ENCODE results near the gene SUSD4. TPM values are rescaled to one million over a fixed set of nuclear protein-coding genes. Genes with fewer than 3 reads are reported as not detected.
"Not testable (repeated sequence)": the region's sequence is repeated elsewhere in the genome, so short reads cannot be mapped to it uniquely, and the experiment has no call there.

SUSD4 gene, protein sequence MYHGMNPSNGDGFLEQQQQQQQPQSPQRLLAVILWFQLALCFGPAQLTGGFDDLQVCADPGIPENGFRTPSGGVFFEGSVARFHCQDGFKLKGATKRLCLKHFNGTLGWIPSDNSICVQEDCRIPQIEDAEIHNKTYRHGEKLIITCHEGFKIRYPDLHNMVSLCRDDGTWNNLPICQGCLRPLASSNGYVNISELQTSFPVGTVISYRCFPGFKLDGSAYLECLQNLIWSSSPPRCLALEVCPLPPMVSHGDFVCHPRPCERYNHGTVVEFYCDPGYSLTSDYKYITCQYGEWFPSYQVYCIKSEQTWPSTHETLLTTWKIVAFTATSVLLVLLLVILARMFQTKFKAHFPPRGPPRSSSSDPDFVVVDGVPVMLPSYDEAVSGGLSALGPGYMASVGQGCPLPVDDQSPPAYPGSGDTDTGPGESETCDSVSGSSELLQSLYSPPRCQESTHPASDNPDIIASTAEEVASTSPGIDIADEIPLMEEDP
- total RNA-seq = 0.24 and 0.51 TPM in 2 replicates

DNA sequence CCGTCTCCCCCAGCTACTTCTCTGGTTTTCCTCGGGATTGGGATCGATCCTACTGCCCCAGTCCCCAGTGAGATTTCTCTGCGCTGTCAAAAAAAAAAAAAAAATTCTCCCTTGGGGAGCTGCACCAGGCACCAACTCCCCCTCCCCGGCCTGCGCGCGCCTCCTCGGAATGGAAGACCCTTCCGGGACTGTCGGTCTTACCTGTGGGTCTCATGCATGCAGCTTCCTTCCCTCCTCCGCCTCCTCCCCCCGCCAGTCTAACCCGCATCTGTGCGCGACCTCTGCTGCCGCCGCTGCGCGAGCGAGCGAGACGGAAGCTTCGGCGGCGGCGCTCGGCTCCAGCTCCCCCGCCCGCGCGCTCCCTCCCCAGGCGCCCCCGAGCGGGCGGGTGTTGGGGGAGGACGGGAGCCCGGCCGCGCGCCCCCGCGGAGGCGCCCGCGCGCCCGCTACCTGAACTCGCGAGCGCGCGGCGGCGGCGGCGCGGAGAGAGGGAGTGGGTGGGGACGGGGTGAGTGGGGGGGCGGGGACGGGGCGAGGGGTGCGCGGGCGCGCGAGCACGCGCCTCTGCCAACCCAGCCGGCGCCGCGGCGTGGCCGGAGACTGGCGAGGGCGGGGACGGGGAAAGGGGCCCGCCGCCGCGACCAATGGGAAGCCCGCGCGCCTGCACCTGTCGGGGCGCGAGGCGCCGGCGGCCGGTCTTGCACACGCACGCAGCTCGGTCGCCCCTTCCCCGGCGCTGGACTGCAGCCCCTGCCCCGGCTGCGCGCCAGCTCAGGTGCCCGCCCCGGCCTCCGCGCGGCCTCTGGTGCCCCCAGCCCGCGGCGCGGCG is at the start of gene SUSD4:
Gene SUSD4 (minus strand): TSS at position 321 of the 829 bp plus-strand sequence. CDS start 751 bp downstream, outside the sequence.
- intact Hi-C loops (cut with micrococcal nuclease) = loop anchor here (5.0 kb wide), 1 partner anchor 222 kb away; the partner anchor contains the start of gene TLR5

DNA sequence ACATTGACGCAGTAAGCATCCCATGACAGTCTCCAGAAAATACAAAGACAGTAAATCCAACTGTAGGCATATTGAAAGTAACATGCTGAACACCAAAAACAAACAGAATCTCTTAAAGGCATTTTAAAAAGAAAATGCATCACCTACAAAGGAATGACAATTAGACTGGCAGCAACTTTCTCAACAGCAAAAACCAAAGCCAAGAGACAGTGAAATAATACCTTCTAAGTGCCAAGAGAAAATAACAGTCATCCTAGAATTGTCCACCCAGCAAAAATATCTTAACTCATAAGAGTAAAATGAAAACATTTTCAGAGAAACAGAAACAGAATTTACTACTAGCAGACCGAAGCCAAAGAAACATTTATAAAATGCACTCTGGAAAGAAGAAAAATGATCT is 49.2 kb upstream of the SUSD4 start:
- intact Hi-C loops (cut with micrococcal nuclease) = no loop called here

DNA sequence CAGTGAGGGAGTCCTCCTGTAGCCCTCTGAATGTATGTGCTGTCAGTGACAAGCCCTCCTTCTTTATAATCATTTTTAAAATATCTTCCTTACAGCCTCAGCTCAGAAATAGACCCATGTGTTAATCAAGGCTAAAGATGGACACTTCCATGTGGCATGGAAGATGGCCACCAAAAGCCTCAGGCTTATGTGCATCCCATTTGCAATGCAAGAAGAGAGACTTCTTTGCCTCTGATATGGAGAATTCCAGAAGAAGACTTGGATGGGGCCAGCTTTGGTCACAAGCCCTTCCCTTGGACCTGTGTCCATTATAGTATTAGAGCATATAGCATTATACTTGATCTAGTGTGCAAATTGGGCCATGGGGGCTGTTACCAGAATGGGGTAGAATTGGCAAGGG is 47.7 kb upstream of the SUSD4 start:
- intact Hi-C loops (cut with micrococcal nuclease) = no loop called here

DNA sequence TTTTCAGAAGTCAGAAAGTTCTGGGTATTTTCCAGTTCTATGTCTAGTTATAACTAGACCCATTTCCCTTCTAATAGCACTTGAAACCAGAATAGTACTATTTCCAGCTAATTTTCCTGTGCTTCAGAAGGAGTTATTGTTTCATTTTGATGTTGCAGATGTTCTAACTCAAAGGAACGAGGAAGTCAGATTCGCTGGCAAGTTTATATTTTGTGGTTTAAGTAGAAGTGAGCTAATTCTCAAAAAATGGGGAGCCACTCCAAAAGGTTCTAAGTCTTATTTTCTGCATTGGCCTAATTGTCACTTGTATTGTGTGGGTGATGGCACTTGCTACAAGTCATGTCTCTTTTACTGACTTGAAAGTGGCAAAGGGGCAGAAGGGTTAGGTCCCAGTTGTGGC is 47.3 kb upstream of the SUSD4 start:
- intact Hi-C loops (cut with micrococcal nuclease) = no loop called here

DNA sequence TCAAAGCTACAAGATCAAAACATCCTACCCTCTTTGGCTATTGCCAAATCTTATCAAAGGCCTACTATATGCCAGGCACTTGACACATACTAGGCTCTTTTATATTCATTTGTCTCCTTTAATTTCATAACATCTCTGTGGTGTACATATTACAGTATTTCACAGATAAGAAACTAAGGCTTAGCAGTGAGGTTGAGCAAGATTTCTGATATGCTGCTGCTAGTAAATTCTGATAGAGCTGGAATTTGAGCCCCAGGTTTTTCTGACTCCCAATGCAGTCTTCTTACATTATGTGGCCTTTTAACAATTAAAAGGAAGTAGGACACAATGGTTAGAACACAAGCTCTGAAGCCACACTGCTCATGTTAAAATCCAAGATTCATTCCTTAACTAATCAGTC is 46.1 kb upstream of the SUSD4 start:
- intact Hi-C loops (cut with micrococcal nuclease) = no loop called here

DNA sequence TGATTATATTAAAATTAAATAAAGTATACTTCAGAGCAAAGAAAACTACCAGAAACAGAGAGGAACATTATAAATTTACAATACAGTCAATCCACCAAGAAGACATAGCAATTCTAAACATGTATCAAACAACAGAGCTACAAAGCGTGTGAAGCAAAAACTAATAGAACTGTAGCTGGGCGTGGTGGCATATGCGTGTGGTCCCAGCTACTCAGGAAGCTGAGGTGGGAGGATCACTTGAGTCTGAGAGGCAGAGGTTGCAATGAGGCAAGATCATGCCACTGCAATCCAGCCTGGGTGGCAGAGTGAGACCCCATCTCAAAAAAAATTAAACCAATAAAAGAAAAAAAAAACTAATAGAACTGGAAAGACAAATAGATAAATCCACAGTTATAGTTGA is 41.5 kb upstream of the SUSD4 start:
- intact Hi-C loops (cut with micrococcal nuclease) = no loop called here

DNA sequence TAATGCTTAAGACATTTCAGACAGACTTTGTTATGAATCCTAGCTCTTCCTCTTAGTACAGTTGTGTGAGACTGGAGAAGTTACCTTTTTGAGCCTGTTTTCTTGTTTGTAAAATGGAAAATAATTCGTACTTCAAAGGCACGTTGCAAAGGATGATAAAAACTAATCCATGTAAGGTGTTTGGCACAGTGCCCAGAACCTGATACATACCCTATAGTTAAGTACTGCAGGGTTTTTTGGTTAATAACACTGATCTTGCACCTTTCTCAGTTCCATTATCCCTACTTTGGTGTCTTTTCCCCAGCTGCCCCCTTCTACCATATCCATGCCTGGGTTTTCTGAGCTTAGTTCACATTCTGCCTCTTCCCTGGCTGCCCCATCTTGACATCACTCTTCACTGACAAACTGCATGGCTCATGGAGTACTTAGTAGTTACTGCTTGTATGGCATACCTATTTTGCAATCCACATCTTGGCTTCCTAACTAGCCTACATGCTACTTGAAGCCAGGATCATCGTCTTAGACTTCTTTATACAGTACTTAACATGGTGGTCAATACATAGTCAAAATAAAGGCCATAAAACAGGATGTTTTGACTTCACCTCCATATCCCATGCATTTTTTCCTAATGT is 39.3 kb upstream of the SUSD4 start:
- intact Hi-C loops (cut with micrococcal nuclease) = no loop called here

DNA sequence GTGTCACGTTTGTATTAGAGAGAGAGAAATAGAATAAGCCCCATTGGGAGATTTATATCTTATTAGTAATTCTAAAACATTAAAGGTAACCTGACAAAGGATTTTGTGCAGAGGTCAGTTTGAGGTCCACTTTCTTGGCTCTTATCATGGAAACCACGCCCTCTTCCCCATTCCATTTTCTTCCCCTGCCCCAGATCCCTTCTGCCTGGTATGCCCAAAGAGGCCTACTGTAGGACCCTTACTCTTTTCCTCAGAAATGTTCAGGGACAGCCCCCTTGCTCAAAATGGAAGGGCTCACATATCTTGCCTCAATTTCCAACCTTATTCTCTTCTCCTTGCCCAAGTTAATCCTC is 38.8 kb upstream of the SUSD4 start:
- intact Hi-C loops (cut with micrococcal nuclease) = no loop called here

DNA sequence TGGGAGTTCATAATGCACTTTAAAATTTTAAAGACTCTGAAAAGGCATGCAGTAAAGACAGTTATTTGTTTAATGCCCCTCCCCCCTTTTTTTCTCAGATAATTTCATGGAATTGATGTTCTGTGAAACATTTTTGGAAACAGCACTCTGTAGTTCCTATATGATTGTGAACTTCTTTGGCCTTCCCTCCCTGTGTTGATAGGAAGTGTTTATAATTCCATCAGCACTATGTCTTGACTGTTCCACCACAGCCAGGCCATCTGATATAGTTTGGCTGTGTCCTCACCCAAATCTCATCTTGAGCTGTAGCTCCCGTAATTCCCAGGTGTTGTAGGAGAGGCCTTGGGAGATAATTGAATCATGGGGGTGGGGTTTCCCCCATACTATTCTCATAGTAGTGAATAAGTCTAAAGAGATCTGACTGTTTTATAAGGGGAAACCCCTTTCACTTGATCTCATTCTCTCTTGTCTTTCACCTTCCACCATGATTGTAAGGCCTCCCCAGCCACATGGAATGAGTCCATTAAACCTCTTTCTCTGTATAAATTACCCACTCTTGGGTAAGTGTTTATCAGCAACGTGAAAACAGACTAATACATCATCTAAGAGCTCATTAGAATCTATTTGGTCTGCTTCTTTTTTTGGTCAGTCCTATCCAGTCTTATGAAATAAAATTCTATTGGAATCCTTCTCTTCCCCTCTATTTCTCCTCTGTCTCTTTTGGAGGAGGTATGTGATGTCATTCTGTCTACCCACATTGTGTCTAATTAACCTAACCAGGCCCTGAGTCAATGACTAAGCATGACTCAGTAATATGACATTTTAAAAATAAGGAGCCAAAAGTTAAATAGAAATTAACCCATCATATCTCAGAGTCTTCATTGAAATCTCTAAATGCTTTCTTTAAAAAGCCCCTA is 38.2 kb upstream of the SUSD4 start:
- intact Hi-C loops (cut with micrococcal nuclease) = no loop called here

DNA sequence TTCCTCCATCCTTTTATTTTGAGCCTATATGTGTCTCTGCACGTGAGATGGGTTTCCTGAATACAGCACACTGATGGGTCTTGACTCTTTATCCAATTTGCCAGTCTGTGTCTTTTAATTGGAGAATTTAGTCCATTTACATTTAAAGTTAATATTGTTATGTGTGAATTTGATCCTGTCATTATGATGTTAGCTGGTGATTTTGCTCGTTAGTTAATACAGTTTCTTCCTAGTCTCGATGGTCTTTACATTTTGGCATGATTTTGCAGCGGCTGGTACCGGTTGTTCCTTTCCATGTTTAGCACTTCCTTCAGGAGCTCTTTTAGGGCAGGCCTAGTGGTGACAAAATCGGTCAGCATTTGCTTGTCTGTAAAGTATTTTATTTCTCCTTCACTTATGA is 35.4 kb upstream of the SUSD4 start:
- intact Hi-C loops (cut with micrococcal nuclease) = not testable (repeated sequence)

DNA sequence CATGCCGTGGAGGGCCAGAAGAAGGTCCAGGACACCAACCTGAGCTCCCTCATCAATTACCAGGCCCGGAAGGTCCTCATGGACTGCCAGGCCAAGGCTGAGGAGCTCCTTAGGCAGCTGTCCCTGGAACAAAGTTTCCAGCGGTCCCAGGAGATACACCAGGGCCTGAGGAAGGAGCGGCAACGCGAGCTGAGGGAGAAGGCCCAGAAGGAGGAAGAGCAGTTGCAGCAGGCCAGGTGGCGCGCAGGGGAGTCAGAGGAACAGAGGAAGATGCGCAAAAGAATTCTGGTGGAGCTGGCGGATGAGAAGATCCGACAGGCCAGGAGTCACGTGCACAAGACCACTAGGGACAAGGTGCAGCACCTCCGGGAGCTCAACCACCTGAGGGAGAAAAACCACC is 30.7 kb upstream of the SUSD4 start:
- intact Hi-C loops (cut with micrococcal nuclease) = no loop called here

DNA sequence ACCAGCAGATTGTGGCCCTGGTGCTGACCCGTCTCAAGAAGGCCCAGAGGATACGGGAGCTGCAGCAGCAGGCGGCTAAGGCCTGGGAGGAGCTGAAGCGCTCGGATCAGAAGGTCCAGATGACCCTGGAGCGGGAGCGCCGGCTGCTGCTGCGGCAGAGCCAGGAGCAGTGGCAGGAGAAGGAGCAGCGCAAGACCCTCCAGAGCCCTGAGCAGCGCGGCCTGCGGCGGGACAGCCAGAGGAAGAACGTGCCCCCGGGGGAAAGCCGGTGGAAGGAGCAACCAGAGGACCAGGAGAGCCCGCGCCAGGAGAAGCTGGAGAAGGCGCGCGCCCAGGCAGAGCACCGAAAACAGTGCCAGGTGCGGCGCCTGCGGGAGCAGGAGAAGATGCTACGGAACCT is 30.3 kb upstream of the SUSD4 start:
- intact Hi-C loops (cut with micrococcal nuclease) = no loop called here

DNA sequence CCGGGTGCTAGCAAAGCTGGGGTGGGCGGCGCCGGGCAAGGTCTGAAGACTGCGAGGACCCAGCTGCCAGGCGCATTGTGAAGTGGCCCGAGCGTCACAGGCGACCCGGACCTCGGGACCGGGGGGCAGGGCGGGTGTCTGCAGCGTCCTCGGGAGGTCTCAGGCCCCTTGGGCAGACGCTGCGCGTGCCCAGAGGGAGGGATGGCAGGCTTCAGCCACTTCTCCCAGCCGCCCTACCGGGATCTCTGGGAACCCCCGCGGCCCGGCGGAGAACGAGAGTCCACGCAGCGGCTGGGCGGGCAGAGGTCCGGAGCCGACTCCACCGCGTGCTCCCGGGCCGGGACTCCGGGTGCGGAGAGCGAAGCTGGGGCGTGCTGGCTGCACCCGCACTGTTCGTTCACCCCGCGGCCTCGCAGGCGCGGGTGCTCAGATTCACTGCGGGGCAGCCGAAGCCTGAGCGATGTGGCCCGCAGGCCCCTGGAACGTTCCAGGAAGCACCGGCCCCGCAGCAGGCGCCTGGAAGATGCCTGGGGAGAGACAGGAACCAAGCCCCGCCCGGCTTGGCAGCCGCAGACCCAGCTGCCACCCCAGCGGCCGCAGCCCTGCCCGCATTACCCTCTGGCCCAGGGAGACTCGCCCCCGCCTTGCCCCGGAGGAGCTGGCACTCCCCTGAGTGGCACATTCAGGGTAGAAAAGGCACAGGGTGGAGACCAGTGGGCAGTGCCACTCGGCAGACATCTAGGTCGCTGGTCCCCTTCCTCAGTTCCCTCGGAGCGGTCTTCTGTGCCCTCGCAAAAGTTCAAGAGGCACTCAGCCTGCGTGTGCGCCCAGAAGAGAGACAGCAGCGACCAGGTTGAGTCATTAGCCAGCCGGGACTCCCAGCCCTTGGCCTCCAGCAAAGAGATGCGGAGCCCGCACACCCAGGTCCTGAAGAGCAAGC is 29.6 kb upstream of the SUSD4 start, which contains the start of gene CCDC185:
Gene CCDC185 (plus strand): TSS at position 141 of the 940 bp plus-strand sequence. CDS start 61 bp downstream, at position 202.
- intact Hi-C loops (cut with micrococcal nuclease) = no loop called here

DNA sequence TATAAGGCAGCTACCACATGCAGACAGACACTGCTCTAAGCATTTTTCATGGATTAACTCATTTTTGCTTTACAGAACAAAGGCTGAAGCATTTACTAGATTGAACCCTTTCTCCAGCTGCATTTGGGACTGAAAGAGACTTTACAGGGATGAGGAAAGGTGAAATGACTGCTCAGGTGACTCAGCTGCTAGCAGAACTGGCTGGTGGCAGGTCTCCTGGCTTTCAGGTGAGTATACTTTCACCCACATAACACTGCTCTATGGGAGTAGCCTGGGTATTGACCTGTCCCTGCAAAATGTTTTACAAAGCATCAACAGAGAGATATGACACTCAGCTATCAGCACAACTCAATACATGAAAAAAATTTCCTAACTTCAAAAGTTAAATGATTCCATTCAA is 26.6 kb upstream of the SUSD4 start:
- intact Hi-C loops (cut with micrococcal nuclease) = no loop called here

DNA sequence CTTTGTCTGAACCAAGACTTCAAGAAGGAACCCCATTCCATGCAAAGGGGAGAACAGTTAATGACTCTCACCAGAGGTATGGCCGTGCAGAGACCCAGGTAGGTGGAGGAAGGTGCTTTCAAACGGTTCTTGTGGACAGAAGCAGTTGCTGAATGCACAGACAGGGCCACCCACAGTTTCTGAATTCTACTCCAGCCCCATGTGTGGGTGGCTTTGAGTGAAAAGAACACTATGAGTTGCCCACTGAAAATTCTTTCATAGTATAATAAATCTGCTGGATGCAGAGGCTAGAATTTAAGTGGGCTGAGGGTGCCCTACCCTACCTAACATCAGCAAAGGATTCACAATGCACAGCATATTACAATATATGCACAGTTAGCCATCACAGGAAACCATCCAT is 22.0 kb upstream of the SUSD4 start:
- intact Hi-C loops (cut with micrococcal nuclease) = no loop called here

DNA sequence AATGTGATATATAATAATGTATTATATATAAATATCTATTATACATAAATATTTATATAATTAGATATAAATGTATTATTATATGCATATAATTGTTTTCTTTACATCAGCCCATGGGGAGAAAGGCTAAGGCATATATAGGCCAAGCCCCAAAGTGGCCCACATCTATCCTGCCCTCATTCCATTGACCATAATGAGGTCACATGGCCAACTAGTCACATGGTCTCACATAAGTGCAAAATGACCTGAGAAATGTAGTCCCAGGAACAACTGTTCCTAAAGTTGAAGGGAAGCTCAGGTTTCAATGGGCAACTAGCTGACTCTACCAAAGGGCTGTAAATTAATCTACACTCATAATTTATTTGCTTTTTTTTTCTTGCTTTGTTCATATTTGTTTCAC is 14.8 kb upstream of the SUSD4 start:
- intact Hi-C loops (cut with micrococcal nuclease) = no loop called here

DNA sequence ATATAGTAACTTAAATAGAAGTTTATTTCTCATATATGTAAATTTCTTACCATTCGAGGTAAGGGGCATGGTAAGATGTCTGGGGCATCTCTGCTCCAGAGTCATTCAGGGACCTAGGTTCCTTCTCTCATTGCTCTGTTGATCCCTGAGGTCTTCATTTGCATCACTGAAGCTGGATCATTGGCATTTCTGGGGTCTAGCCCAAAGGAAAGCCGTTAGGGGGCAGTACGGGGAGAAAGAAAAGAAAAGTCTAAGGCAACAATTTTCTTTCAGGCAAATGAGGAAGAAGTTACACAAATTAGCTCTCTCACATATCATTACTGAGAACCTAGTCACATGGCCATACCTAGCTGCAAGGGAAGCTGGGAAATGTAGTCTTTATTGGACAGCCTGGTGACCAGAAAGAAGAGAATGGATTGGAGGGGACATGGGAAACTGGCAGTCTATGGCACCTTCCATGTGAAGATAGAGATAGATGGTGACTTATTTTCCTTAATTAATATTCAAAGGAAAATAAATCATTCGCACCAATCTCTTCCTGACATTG is 10.2 kb upstream of the SUSD4 start:
- intact Hi-C loops (cut with micrococcal nuclease) = no loop called here

DNA sequence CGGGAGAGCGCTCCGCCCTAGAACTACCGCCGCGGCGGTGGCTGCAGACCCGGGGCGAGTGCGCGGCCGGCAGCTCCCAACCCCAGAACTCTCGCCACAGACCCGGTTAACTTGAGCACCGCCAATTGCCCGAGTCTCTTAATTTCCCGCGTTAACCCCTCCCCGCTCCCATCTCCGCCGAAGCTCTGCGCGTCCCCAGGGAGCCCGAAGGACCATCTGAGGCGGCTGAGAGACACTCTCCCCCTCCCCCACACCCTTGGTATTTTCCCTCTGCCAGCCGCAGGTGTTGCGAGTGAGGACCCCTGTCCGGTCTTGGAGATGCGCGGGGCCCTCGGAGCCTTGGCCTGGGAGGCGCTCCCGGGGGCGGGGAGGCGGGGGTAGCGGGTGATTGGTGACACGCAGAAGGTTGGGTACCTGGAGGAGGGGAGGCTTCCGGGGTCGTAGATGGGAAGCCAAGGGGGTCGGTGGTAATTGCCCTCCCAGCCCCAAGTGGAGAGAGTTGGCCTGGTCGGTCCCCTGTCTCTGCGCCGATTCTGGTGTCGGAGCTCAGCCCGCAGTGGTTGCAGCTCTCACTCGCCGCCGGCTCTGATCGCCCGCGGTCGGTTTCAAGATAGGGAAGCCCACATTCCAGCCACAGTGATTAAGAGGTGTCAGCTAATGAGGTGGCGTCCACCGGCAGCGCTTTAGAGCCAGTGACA is 858 bp upstream of the SUSD4 start:
- intact Hi-C loops (cut with micrococcal nuclease) = loop anchor here (5.0 kb wide), 1 partner anchor 223 kb away; the partner anchor contains the start of gene TLR5
